GM23338 (cell line): ENCODE measurements around the gene MOK. TPM values are rescaled to one million over a fixed set of nuclear protein-coding genes. Genes with fewer than 3 reads are reported as not detected.
A peak's percentile ranks its signal among the peaks of the same experiment; 100 is the strongest.

Experiments
- ATAC-seq: fragments of 200-7000 bp; cut with Tn5 transposase; 3 replicates; pipeline ENCODE4 v1.9.1; 2020
- DNase-seq: peaks from one replicate; pipeline ENCODE4 v3.0.0-alpha.2; 2015; ENCODE audit warnings: low spot score
- H2AFZ ChIP-seq: fragments of 200-600 bp; sonication (generic); 2 replicates; pipeline ENCODE4 v1.8.0; 2016; ENCODE audit warnings: antibody characterized with exemption, mild to moderate bottlenecking, moderate library complexity
- H3F3A ChIP-seq: fragments of 200-600 bp; sonication (generic); replicated peaks from 2 replicates; pipeline ENCODE4 v1.8.0; 2017; ENCODE audit warnings: antibody characterized with exemption, mixed run types, low read depth
- H3K27ac ChIP-seq: fragments of 200-600 bp; sonication (generic); 2 replicates; pipeline ENCODE4 v1.6.1; 2016; ENCODE audit warnings: low read depth
- H3K27me3 ChIP-seq: fragments of 200-600 bp; sonication (generic); 2 replicates; pipeline ENCODE4 v1.8.0; 2016; ENCODE audit warnings: mild to moderate bottlenecking, mixed run types, moderate library complexity; ENCODE audit not compliant: insufficient read depth
- H3K36me3 ChIP-seq: fragments of 200-600 bp; sonication (generic); 2 replicates; pipeline ENCODE4 v1.8.0; 2016; ENCODE audit warnings: mild to moderate bottlenecking; ENCODE audit not compliant: insufficient read depth
- H3K4me1 ChIP-seq: fragments of 200-600 bp; sonication (generic); 2 replicates; pipeline ENCODE4 v1.8.0; 2016; ENCODE audit warnings: mild to moderate bottlenecking, moderate library complexity; ENCODE audit not compliant: insufficient read depth
- H3K4me2 ChIP-seq: fragments of 200-600 bp; sonication (generic); 2 replicates; pipeline ENCODE4 v1.7.1; 2017; ENCODE audit warnings: mixed run types
- H3K4me3 ChIP-seq: fragments of 200-600 bp; sonication (generic); 2 replicates; pipeline ENCODE4 v1.6.1; 2016; ENCODE audit warnings: mixed run types
- H3K79me2 ChIP-seq: fragments of 200-600 bp; sonication (generic); replicated peaks from 2 replicates; pipeline ENCODE4 v1.8.0; 2017; ENCODE audit warnings: mild to moderate bottlenecking; ENCODE audit not compliant: insufficient read depth
- H3K9me2 ChIP-seq: fragments of 200-600 bp; sonication (generic); 2 replicates; pipeline ENCODE4 v1.8.0; 2017; ENCODE audit not compliant: insufficient read depth
- H4K20me1 ChIP-seq: fragments of 200-600 bp; sonication (generic); replicated peaks from 2 replicates; pipeline ENCODE4 v1.8.0; 2017; ENCODE audit warnings: mild to moderate bottlenecking; ENCODE audit not compliant: insufficient read depth
- H3K27ac Mint-ChIP-seq: 2 replicates; pipeline ENCODE4 v1.8.0; 2020; ENCODE audit warnings: inconsistent platforms, mild to moderate bottlenecking, moderate library complexity, mixed read lengths
- H3K27me3 Mint-ChIP-seq: 3 replicates; pipeline ENCODE4 v1.8.0; 2022; ENCODE audit warnings: low read depth, mild to moderate bottlenecking, moderate library complexity, mixed read lengths, inconsistent platforms; ENCODE audit not compliant: insufficient read depth, poor library complexity
- H3K36me3 Mint-ChIP-seq: 3 replicates; pipeline ENCODE4 v1.8.0; 2021; ENCODE audit warnings: low read depth, mild to moderate bottlenecking, inconsistent platforms, moderate library complexity, mixed read lengths
- H3K4me1 Mint-ChIP-seq: 3 replicates; pipeline ENCODE4 v1.8.0; 2020; ENCODE audit warnings: mild to moderate bottlenecking, inconsistent platforms, mixed read lengths
- H3K4me3 Mint-ChIP-seq: 3 replicates; pipeline ENCODE4 v1.8.0; 2021; ENCODE audit warnings: moderate library complexity, mild to moderate bottlenecking, inconsistent platforms, mixed read lengths
- H3K9me3 Mint-ChIP-seq: 3 replicates; pipeline ENCODE4 v1.8.0; 2020; ENCODE audit warnings: moderate library complexity, mild to moderate bottlenecking, inconsistent platforms, mixed read lengths
- CTCF ChIP-seq, 2 experiments: fragments of 200-600 bp in 1 of 2; sonication (generic) in 1 of 2; conservative IDR thresholded peaks; 2 replicates each; pipeline versions ENCODE4 v1.5.1 to v1.6.1; 2016 to 2017; ENCODE audit warnings: antibody characterized with exemption in 2 of 2, low read depth in 2 of 2, mild to moderate bottlenecking in 2 of 2, moderate library complexity in 1 of 2
- ETS1 ChIP-seq: IDR thresholded peaks from 2 replicates; pipeline ENCODE4 v1.6.1; 2016; ENCODE audit warnings: antibody characterized with exemption
- EZH2 ChIP-seq: fragments of 200-600 bp; sonication (generic); IDR thresholded peaks from one replicate; pipeline ENCODE4 v1.8.0; 2017; ENCODE audit warnings: antibody characterized with exemption, mild to moderate bottlenecking, low read depth; ENCODE audit not compliant: unreplicated experiment
- EZH2phosphoT487 ChIP-seq: fragments of 200-600 bp; sonication (generic); IDR thresholded peaks from one replicate; pipeline ENCODE4 v1.8.1; 2018; ENCODE audit warnings: antibody characterized with exemption; ENCODE audit not compliant: unreplicated experiment
- ZNF462 ChIP-seq: fragments of 250-450 bp; sonication (Bioruptor Pico); IDR thresholded peaks from 2 replicates; pipeline ENCODE4 v1.5.0; 2020; ENCODE audit warnings: mild to moderate bottlenecking, moderate library complexity
- polyA plus RNA-seq: library from polyadenylated mRNA; unstranded; fragments of >200 nt; fragmentation: Nextera tagmentation; extraction: Ambion mirVana; gene quantifications from 2 replicates; pipeline ENCODE4 v1.2.1, GENCODE V29; 2016
- total RNA-seq: library from RNA; depleted of rRNA; stranded (reverse); fragments of >200 nt; shearing (Covaris generic); gene quantifications from 2 replicates; pipeline ENCODE4 v1.2.3, GENCODE V29; 2014

Gene MOK
- total and polyA plus RNA-seq, 2 experiments from 2014 or later: 3.1 TPM

GRCh38 chr14:102215071-102215470, 89.9 kb downstream of the MOK start (continued):
- TF ChIP-seq ZNF462 (CRISPR knock-in tag) (no peak), EZH2phosphoT487 (no peak), EZH2 (no peak)

GRCh38 chr14:102213984-102214658, 90.8 kb downstream of the MOK start:
- H3K4me3 ChIP-seq: no peak overlapping the region
- no peak overlapping the region for H3K27ac ChIP-seq
- H3K9me2 ChIP-seq: no peaks in the 10 kb centered on the region
- 0 out of 2 replicates have a peak, but pooled peaks cover 7% of the 10 kb centered on the region for H3F3A ChIP-seq
- peaks cover 14% of the 10 kb centered on the region; the same call in 1 of the 2 replicates for H3K4me1 ChIP-seq
- peaks cover 67% of the 10 kb centered on the region for H3K79me2 ChIP-seq
- Mint-ChIP-seq H3K4me3 (no peak overlapping the region), H3K36me3 (peaks cover 6% of the 10 kb centered on the region; the same call in 2 of the 3 replicates), H3K9me3 (no peaks in the 10 kb centered on the region), H3K27me3 (peaks cover 7% of the 10 kb centered on the region), H3K4me1 (peaks cover 39% of the 10 kb centered on the region), H3K27ac (no peak overlapping the region)
- DNase-seq: peak; percentile 56
- no peaks in the 10 kb centered on the region for H3K27me3 ChIP-seq
- no peak for ATAC-seq
- H3K36me3 ChIP-seq: no peaks in the 10 kb centered on the region
- peaks cover 8% of the 10 kb centered on the region; the same call in 1 of the 2 replicates for H4K20me1 ChIP-seq
- H2AFZ ChIP-seq: no peak overlapping the region
- no peak overlapping the region for H3K4me2 ChIP-seq
- TF ChIP-seq CTCF (conservative IDR thresholded peaks at IDR 0.05; ENCODE audit: low read depth in 2 of 2) (peak; percentile 48 to 63), ETS1 (no peak)
